ENCODE results near the gene CALHM1.
"Not testable (repeated sequence)": the region's sequence is repeated elsewhere in the genome, so short reads cannot be mapped to it uniquely, and the experiment has no call there.

CALHM1 gene, protein sequence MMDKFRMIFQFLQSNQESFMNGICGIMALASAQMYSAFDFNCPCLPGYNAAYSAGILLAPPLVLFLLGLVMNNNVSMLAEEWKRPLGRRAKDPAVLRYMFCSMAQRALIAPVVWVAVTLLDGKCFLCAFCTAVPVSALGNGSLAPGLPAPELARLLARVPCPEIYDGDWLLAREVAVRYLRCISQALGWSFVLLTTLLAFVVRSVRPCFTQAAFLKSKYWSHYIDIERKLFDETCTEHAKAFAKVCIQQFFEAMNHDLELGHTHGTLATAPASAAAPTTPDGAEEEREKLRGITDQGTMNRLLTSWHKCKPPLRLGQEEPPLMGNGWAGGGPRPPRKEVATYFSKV

DNA sequence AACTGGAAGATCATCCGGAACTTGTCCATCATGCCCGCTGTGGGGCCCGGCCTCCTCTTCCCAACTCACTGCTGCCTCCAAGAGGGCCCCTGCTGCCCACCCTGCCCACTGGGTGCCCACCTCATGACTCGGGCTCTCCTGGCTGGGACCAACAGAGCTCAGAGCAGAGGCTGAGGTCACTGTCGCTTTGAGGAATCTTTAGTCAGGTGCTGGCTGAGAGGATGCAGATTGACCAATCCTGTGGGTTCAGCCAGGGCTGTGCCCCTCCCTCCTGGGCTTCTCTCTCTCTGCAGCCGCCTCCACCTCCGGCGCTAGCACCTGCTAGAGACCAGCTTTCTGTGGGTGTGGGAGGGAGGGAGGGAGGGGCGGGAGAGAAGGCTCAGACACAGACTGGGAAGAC is at the start of gene CALHM1:
CALHM1 (minus strand) TSS at position 181 of the 400 bp plus-strand sequence; CDS start at position 32, 149 bp downstream.
- DNase-seq (ENCODE audit: low read depth): no peak

DNA sequence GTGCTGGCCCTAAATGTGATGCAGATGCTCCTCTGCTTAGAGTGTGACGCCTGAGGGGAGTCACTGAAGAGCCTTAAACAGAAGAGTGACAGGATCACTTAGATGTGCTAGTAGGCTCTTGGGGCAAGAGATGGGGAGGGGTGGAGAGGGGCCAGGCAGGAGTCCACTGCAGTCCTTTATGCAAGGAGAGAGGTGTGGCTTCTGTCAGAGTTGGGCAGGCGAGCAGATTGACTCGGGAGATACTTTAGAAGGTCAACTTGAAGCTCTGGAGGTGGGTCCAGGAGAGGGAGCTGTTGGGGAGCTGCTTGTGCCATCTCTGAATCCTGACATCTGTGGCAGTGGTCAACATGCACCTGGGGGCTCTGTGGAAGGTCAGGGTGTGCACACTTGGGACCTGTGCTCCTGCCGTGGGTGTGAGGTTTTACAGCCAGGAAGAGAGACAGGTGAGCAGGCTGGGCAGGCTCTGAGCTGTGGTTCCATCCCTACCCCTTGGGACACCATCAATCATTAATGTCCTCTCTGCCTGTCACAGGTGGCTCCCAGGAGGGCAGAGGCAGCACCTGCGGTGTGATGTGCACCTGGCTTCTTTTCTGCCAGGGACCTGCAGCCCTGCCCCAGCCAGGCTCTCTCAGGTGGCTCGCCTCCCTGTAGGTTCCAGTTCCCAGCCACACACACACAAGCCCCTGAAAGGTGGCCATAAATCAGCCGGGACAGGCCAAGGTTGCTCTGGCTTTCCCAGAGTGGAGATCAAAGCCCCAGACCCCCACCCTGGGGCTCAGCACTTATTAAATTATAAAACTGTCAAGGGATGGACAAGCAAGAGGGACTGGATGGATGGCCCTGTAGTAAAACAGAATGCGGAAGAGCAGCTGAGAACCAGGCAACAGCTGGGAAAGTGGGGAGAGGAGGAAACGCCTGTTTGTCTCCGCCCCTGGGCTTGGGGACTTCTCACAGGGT is 48.8 kb upstream of the CALHM1 start:
- no peak for DNase-seq (ENCODE audit: low read depth)

DNA sequence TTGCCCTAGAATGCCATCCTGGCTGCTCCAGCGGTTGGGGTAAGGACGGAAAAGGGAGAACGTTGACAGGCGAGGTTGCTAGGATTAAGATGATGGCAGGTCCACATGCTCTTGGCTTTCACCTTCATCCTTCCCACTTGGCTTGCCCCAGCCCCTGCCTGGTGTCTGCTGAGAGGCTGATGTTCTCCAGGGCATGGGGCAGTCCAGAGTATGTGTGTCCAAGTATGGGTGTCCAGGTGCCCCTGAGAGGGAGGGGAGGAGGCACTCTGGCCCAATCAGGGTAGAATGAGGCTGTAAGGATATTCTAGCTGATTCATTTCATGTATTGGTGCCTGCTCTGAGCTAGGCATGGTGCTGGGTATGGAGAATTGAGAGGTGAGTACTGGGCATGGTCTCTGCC is 47.4 kb upstream of the CALHM1 start:
- no peak for DNase-seq (ENCODE audit: low read depth)

DNA sequence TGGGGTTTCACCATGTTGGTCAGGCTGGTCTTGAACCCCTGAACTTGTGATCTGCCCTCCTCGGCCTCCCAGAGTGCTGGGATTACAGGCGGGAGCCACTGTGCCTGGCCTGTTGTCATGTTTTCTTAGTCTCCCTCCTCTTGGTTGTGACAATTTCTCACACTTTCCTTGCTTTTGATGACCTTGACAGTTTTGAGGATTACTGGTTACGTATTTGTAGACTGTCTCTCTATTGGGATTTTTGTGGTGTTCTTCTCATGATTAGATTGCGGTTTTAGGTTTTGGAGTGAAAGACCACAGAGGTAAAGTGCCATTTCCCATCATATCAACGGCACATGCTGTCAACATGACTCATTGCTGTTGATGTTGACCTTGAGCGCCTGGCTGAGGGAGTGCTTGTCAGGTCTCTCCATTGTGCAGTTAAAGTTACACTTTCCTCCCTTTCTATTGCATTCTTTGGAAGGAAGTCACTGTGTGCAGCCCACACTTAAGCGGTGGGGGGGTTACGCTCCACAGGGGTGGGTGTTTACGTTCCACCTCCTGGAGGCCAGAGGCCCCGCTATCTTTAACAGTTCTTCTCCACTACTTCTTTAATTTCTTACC is 45.6 kb upstream of the CALHM1 start:
- DNase-seq (ENCODE audit: low read depth): no peak

DNA sequence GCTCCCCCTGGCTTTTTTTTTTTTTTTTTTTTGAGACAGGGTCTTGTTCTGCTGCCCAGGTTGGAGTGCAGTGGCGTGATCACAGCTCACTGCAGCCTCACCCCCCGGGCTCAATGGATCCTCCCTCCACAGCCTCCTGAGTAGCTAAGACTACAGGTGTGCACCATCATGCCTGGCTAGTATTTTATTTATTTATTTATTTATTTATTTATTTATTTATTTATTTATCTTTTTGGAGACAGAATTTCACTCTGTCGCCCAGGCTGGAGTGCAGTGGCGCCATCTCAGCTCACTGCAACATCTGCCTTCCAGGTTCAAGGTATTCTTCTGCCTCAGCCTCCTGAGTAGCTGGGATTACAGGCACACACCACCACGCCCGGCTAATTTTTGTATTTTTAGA is 45.1 kb upstream of the CALHM1 start:
- DNase-seq (ENCODE audit: low read depth): not testable (repeated sequence)

DNA sequence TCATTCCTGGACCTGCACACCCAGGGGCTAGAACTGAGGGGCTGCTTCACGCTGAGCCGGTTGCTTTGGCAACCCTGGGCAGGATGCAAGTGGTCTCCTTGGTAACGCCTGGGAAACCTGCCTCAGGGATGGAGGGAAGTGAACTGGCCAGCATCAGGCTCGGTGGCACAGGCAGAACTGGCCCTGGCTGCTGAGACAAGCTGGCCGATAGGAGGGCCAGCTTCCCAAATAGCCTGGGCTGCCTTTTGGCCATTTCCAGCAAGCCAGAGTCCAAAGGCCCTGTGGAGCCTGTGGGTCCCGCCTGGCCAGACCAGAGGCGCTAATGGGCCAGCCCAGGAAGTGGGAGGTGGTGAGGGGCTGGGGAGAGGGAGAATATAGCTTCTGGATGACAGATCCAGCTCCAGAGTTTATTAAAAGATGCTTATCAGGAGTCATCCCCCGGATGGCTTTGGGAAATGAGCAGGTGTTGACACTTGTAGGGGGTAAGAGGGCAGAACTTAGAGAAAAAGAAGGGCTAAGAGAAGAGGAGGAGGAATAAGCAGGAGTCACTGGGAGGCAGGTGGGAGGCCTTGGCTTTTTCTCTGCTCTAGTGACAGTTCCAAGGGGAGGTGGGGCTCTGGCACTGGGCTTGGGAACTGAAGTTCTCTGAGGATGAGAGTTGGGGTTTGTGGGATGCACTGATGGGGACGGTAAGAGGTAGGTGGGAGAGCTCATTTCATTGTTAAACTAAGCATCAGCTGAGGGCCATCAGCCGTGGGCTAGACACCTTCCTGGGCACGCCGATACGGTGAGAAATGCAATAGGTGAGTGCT is 44.4 kb upstream of the CALHM1 start:
- no peak for DNase-seq (ENCODE audit: low read depth)

DNA sequence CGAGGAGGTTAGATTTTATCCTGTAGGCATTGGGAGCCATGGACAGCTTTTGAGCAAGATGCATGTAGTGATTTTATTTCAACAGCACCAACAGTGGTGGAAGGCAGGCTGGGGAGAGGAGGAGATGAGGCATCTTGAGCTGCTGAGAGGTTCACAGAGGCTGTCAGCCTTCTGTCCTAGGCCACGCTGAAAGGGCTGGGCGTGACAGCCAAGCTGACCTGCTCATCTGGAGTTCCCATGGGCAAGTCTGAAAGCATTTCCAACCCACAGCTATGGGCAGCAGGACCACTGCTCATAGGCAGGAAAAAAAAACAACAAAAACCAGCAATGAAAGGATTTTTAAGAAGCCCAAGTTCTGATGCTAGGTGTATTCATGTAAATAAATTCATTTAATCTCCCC is 42.5 kb upstream of the CALHM1 start:
- no peak for DNase-seq (ENCODE audit: low read depth)

DNA sequence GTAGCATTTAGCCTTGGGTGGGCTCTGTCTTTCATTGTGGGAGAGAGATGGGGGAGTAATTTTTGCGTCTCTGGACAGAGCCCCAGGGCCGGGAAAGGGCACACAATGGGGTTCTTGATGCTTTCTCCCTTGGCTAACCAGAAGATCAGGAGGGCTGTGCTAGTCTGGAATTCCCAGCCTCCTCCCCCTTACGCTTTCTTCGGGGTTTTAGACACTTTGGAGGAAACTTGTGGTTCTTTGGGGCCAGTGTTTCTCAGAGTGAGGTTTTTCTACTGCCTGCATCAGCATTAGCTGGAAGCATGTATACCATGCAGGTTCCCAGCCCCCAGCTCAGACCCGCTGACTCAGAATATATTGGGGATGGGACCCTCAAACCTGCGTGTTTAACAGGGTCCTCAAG is 41.8 kb upstream of the CALHM1 start:
- DNase-seq (ENCODE audit: low read depth): no peak

DNA sequence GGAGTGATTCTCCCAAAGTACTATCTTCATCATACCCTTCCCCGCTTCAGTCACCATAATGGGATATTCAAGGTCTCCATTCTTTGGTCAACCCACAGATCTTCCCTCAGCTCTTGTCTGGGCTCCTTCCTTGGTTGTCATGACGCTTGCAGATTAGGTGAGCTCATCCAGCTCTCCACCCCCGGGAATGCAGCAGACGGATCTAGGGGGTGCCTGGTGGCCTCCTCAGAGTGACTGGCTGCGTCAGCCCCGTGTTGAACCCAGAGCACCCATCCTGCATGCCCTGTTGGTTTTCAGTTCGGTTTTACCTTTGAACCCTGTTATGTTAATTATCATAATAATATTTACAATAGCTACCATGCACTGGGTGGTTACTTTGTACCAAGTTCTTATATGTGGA is 41.2 kb upstream of the CALHM1 start:
- DNase-seq (ENCODE audit: low read depth): no peak

DNA sequence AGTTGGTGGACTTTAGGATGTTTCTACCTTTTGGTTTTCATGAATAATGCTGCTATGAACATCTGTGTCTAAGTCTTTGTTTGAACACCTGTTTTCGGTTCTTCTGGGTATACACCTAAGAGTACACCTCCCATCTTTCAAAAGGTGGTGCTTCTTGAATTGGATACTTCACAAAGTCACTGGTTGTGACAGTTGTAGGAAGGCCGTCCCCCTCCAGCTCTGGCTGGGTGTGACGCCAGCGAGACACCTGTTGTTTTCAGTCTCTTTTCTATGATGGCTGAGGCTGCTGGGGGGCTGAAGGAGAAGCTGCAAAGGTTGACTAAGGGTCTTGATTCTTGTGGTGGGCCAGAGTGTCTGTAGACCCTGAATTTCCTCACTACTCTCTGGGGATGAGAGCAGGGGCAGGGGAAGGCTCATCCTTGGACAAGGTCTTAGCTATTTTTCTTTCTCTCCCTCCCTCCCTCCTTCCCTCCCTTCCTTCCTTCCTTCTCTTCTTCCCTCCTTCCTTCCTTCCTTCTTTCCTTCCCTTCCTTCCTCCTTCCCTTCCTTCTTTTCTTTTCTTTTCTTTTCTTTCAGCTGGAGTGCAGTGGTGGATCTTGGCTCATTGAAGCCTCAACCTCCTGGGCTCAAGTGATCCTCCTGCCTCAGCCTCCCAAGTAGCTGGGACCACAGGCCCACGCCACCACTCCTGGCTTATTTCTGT is 40.4 kb upstream of the CALHM1 start:
- DNase-seq (ENCODE audit: low read depth): no peak

DNA sequence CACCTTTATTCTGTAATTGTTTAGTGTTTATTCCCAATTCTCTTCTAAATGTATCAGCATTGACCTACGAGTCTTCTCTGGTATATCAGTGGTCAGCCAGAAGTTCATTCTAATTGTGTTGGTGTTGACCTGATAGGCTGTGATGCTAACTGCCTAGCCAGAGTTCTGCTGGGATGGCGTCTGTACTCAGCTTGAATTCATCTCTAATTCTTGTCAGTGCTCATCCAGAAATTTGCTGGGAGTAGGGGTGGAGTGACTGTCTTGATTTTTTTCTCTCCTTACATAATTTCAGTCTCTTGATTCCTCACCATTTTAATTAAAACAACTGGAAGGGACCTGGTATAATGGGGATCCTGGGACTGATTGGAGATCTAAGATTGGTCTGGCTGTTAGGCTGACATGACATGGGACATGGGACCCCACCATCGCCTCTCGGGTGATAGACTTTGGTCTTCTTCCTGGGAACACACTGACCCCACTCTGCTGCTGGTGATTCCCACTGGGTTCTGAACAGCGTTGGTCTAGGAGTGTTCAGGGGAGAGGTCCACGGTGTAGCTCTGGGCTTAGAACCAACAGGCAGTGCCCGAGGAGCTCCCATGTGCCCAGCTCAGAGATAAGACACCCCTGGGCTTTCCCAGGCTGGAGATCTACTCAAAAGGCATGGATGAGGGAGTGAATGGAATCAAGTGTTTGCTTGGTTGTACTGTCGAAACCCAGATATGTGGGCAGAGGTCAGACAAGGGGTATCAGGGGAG is 38.6 kb upstream of the CALHM1 start:
- DNase-seq (ENCODE audit: low read depth): no peak

DNA sequence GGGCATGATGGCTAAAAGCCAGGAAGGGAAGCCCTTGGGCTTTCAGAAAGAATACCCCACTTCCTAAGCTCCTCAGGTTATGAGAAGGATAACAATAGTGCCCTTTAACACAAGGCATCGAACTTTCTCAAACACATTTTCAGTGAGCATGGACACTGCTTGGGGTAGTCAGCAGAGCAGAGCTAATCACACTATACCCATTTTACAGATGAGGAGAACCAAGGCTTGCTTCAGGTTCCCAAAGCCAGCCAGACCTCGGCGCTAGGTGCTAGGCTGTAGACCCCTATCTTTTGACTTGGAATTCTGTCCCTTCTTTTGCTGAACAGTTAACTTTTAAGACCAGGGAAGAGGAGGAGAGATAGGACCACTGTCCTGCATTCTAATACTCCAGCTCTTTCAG is 36.6 kb upstream of the CALHM1 start:
- no peak for DNase-seq (ENCODE audit: low read depth)

DNA sequence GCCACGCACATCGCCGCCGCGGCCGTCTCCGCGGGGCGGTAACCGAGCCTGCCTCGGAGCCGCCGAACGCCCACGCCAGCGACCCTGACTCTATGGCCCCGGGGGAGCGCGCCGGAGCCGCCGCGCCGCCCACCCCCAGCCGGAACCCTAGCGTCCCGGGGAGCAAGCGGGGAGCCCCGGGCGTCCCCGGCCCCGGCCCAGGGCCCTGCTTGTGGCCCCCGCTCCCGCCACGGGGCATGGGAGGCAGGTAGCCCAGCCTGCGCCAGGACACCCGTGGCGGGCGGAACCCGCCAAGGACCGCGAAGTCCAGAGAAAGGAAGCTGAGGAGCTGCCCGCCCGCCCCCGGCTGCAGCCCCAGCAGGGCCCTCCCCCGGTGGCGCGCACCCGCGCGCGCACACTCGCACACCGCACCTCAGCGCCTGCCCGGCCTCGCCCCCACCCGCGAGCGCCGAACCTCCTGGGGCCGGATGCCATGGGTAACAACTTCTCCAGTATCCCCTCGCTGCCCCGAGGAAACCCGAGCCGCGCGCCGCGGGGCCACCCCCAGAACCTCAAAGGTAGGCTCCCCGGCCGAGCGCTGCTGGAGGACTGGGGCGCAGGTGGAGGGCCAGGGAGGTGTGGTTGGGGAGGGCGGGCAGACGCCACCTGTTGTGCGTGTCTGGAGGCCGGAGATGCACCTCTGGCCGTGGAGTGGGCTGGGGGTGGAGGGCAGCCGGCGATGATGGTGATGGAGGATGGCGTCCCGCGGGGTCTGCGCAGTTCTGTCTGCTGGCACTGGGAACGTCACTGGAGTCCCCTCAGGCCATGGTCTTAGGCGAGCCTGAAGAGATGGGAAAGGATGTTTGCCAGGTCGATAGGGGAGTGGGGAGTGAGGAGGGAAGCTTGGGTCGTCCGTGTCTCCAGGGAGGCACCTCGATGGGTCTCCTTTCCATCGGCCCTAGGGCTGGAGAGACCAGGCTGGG is 35.5 kb upstream of the CALHM1 start:
- no peak for DNase-seq (ENCODE audit: low read depth)

DNA sequence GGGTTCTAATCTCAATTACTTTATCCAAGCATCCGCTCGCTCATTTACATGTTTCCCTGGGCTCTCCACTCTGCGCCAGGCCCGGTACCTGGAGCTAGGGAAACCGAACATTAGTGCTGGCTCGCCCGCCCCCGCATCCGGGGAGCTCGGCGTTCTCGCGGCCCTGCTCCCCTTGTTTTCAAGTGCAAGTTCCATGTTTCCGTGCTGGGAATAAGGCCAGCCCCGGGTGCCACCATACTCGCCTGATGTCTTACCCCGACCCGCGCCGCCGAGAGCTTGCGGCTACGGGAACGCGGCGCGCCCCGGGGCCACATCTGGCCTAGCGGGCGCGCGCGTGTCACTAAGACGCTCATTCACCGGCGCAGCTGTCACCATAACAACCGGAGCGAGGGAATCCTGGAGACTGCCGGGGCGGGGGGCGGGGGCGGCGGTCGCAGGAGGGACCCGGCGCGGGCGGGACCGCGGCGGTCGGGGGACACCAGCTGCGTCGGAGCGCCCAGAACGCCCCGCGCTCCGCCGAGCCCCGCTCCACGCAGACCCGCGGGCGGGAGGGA is 34.7 kb upstream of the CALHM1 start, which contains the start of gene NEURL1:
NEURL1 (plus strand) TSS at position 344 of the 554 bp plus-strand sequence. CDS start 683 bp downstream, outside the sequence.
- DNase-seq (ENCODE audit: low read depth): no peak

DNA sequence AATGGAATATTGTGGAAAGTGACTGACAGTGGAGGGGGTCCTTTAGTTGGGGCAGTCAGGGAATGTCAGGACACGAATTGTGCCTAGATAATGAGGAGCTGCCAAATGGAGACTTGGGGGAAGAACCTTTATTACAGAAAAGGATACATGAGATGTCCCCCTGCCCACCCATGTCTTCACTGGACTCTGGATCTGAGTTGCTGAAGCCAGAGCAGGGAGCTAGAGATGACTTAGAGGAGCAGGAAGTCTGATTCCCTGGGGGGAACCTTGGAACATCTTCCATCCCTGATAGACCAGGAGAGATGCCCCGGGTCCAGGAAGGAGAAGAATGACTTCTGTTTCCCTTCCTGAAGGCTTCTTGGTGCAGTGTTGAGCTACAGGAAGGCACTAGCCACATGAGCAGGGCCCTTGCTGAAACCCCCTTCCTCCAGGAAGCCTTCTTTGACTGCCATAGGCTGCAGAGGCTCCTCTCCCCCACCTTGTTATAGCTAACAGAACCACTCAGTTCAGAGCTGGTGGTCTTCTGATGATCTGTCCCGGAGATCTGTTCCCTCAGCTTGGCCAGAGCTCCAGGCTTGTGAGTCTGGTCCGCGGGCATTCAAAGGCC is 34.1 kb upstream of the CALHM1 start:
- DNase-seq (ENCODE audit: low read depth): no peak

DNA sequence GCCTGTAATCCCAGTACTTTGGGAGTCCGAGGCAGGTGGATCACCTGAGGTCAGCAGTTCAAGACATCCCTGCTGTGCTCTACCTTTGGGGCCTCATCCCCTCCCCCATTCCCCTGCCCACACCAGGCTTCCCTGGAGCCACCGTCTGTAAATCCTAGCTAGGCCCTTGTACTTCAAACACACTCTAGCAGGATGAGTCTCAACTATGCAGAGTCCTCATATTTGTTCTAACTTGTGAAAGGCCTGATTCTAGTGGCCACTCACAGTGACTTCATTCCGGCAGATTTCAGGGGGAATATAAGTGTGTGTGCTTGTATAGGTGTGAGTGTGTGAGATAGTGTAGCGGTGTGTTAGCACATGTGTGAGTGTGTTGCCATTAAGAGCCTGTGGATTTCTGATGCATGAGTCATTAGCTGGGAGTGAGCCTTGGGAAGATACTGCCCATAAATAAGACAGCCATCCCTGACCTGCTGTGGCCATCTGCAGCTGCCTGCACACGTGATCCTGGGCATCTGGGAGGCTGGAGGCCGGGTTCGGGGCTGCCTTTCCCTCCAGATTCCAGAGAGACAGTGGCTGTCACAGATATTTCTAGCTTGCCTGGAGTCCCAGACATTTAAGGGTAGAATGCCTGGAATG is 33.1 kb upstream of the CALHM1 start:
- no peak for DNase-seq (ENCODE audit: low read depth)

DNA sequence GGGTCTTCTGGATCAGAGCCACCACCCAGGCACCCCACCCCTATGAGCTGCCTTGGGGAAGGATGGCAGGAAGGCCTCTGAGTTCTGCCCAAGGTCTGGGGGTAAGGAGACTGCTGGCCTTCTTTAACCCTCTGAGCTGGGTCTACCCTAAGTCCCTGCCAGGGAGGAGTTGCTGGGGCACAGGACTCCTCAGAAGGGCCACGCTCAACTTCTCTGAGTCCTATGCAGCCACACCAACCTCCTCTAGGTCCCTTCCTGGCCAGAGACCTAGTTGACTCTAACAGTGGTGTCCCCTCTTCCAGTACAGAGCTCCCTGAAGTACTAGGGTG is 32.2 kb upstream of the CALHM1 start:
- no peak for DNase-seq (ENCODE audit: low read depth)

DNA sequence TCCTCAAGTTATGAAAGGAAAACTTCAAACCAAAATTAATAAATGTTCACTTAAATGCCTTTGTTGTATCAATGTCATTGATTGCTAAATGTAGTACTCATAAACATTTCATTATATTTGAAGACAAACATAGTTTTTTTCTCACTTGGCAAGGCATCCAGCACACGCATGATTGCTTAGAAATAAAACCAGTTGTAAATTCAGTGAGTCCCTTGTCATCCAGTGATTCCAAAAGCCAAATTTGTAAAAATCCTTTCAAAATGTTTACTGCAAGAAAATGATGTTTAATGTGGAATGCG is 28.7 kb upstream of the CALHM1 start:
- DNase-seq (ENCODE audit: low read depth): no peak
